ENCODE results near the gene MEIS1.

MEIS1 gene

GRCh38 chr2:66516499-66516898 lies 81.6 kb downstream of the MEIS1 start:
- no peak overlapping the region for H3K27ac ChIP-seq (replicated peaks; ENCODE audit: low read length)
- H2BK15ac ChIP-seq (ENCODE audit: low read length) = no peak overlapping the region
- no peak overlapping the region for H3K4me3 ChIP-seq (ENCODE audit: low read length in 2 of 2)
- no peak overlapping the region for H3K4ac ChIP-seq (ENCODE audit: low read length)
- H3K4me1 ChIP-seq (ENCODE audit: control insufficient read depth in 2 of 2, insufficient read depth in 1 of 2, low read depth in 1 of 2, low read length in 2 of 2) = peaks cover 2 to 4% of the 10 kb centered on the region in 2 donors
- H3K9ac ChIP-seq (ENCODE audit: low read depth, low read length, poor library complexity) = no peak overlapping the region
- no CpG with 5 or more reads among the region's 8 CpGs for WGBS, 2 donors (ENCODE audit: extremely low coverage in 2 of 2, insufficient read length in 2 of 2, insufficient replicate concordance in 1 of 2)
- no peaks in the 10 kb centered on the region for H3K27me3 ChIP-seq (ENCODE audit: control insufficient read depth in 3 of 3, insufficient read depth in 3 of 3, low read depth in 1 of 3, low read length in 3 of 3)
- H2AFZ ChIP-seq (ENCODE audit: low read length) = no peak overlapping the region
- no peak overlapping the region for H3K23ac ChIP-seq (ENCODE audit: low read depth, low read length, poor library complexity)
- no peak overlapping the region for H2AK5ac ChIP-seq (ENCODE audit: low read depth, low read length)
- H3K18ac ChIP-seq (ENCODE audit: low read length) = no peak overlapping the region
- H2BK120ac ChIP-seq (ENCODE audit: low read depth, low read length) = no peak overlapping the region
- H2BK12ac ChIP-seq (ENCODE audit: low read length) = no peak overlapping the region
- H4K91ac ChIP-seq (ENCODE audit: low read depth, low read length, poor library complexity) = no peak overlapping the region
- no peak overlapping the region for H3K14ac ChIP-seq (ENCODE audit: low read length)
- H3K79me1 ChIP-seq (ENCODE audit: low read depth, low read length) = no peaks in the 10 kb centered on the region
- no peak overlapping the region for H2BK5ac ChIP-seq (ENCODE audit: low read length)
- H4K8ac ChIP-seq (ENCODE audit: low read depth, low read length) = no peak overlapping the region
- no peaks in the 10 kb centered on the region for H3K9me3 ChIP-seq (replicated peaks in 1 of 2; ENCODE audit: control insufficient read depth in 2 of 2, insufficient read depth in 1 of 2, low read depth in 1 of 2, low read length in 2 of 2)
- peaks cover 0 to 11% of the 10 kb centered on the region in 2 donors for H3K36me3 ChIP-seq (replicated peaks in 1 of 2; ENCODE audit: control insufficient read depth in 2 of 2, insufficient read depth in 2 of 2, low read length in 2 of 2)
- no peak overlapping the region for H3K4me2 ChIP-seq (ENCODE audit: insufficient read depth, low read length, poor library complexity, severe bottlenecking)
- DNase-seq (ENCODE audit: low spot score) = no peak

- H2AFZ ChIP-seq (ENCODE audit: low read length) = no peak overlapping the region
- H3K23ac ChIP-seq (ENCODE audit: low read depth, low read length, poor library complexity) = no peak overlapping the region
- H3K27me3 ChIP-seq (ENCODE audit: control insufficient read depth in 3 of 3, insufficient read depth in 3 of 3, low read depth in 1 of 3, low read length in 3 of 3) = no peaks in the 10 kb centered on the region
- H3K9ac ChIP-seq (ENCODE audit: low read depth, low read length, poor library complexity) = no peak overlapping the region
- WGBS, 2 donors (ENCODE audit: extremely low coverage in 2 of 2, insufficient read length in 2 of 2, insufficient replicate concordance in 1 of 2) = no CpG with 5 or more reads among the region's 4 CpGs
- no peaks in the 10 kb centered on the region for H3K9me3 ChIP-seq (replicated peaks in 1 of 2; ENCODE audit: control insufficient read depth in 2 of 2, insufficient read depth in 1 of 2, low read depth in 1 of 2, low read length in 2 of 2)
- no peak overlapping the region for H4K8ac ChIP-seq (ENCODE audit: low read depth, low read length)
- no peaks in the 10 kb centered on the region for H3K79me1 ChIP-seq (ENCODE audit: low read depth, low read length)
- H3K4me3 ChIP-seq (ENCODE audit: low read length in 2 of 2) = no peak overlapping the region
- H3K4me2 ChIP-seq (ENCODE audit: insufficient read depth, low read length, poor library complexity, severe bottlenecking) = no peak overlapping the region
- H3K36me3 ChIP-seq (replicated peaks in 1 of 2; ENCODE audit: control insufficient read depth in 2 of 2, insufficient read depth in 2 of 2, low read length in 2 of 2) = peaks cover 0 to 11% of the 10 kb centered on the region in 2 donors
- no peak overlapping the region for H3K27ac ChIP-seq (replicated peaks; ENCODE audit: low read length)
- no peak overlapping the region for H4K91ac ChIP-seq (ENCODE audit: low read depth, low read length, poor library complexity)
- no peak overlapping the region for H2BK12ac ChIP-seq (ENCODE audit: low read length)
- H2BK15ac ChIP-seq (ENCODE audit: low read length) = no peak overlapping the region
- no peak overlapping the region for H3K18ac ChIP-seq (ENCODE audit: low read length)
- H2AK5ac ChIP-seq (ENCODE audit: low read depth, low read length) = no peak overlapping the region
- peaks cover under 1 to 7% of the 10 kb centered on the region in 2 donors for H3K4me1 ChIP-seq (ENCODE audit: control insufficient read depth in 2 of 2, insufficient read depth in 1 of 2, low read depth in 1 of 2, low read length in 2 of 2)
- no peak for DNase-seq (ENCODE audit: low spot score)
- no peak overlapping the region for H2BK5ac ChIP-seq (ENCODE audit: low read length)
- H2BK120ac ChIP-seq (ENCODE audit: low read depth, low read length) = no peak overlapping the region
- H3K14ac ChIP-seq (ENCODE audit: low read length) = no peak overlapping the region
- no peak overlapping the region for H3K4ac ChIP-seq (ENCODE audit: low read length)
Observed at GRCh38 chr2:66517772-66518171, 82.8 kb downstream of the MEIS1 start.

GRCh38 chr2:66519264-66519843 lies 84.4 kb downstream of the MEIS1 start:
- Histone ChIP-seq H2BK12ac (ENCODE audit: low read length) (no peak overlapping the region), H4K8ac (ENCODE audit: low read depth, low read length) (no peak overlapping the region), H2BK5ac (ENCODE audit: low read length) (no peak overlapping the region), H3K14ac (ENCODE audit: low read length) (no peak overlapping the region), H3K4me1 (ENCODE audit: control insufficient read depth in 2 of 2, insufficient read depth in 1 of 2, low read depth in 1 of 2, low read length in 2 of 2) (peaks cover 0 to 7% of the 10 kb centered on the region in 2 donors), H3K4ac (ENCODE audit: low read length) (no peak overlapping the region), H3K79me1 (ENCODE audit: low read depth, low read length) (no peaks in the 10 kb centered on the region), H2AFZ (ENCODE audit: low read length) (no peak overlapping the region), H2BK15ac (ENCODE audit: low read length) (no peak overlapping the region), H2BK120ac (ENCODE audit: low read depth, low read length) (no peak overlapping the region), H2AK5ac (ENCODE audit: low read depth, low read length) (no peak overlapping the region), H3K4me3 (ENCODE audit: low read length in 2 of 2) (no peak overlapping the region), H4K91ac (ENCODE audit: low read depth, low read length, poor library complexity) (no peak overlapping the region), H3K9ac (ENCODE audit: low read depth, low read length, poor library complexity) (no peak overlapping the region), H3K27ac (replicated peaks; ENCODE audit: low read length) (no peak overlapping the region), H3K27me3 (ENCODE audit: control insufficient read depth in 3 of 3, insufficient read depth in 3 of 3, low read depth in 1 of 3, low read length in 3 of 3) (no peaks in the 10 kb centered on the region), H3K18ac (ENCODE audit: low read length) (no peak overlapping the region), H3K4me2 (ENCODE audit: insufficient read depth, low read length, poor library complexity, severe bottlenecking) (no peak overlapping the region), H3K23ac (ENCODE audit: low read depth, low read length, poor library complexity) (no peak overlapping the region), H3K9me3 (replicated peaks in 1 of 2; ENCODE audit: control insufficient read depth in 2 of 2, insufficient read depth in 1 of 2, low read depth in 1 of 2, low read length in 2 of 2) (no peaks in the 10 kb centered on the region), H3K36me3 (replicated peaks in 1 of 2; ENCODE audit: control insufficient read depth in 2 of 2, insufficient read depth in 2 of 2, low read length in 2 of 2) (peaks cover 0 to 9% of the 10 kb centered on the region in 2 donors)
- no CpG with 5 or more reads among the region's 6 CpGs for WGBS, 2 donors (ENCODE audit: extremely low coverage in 2 of 2, insufficient read length in 2 of 2, insufficient replicate concordance in 1 of 2)
- DNase-seq (ENCODE audit: low spot score) = no peak

GRCh38 chr2:66521291-66521922 lies 86.5 kb downstream of the MEIS1 start:
- Histone ChIP-seq H2AK5ac (ENCODE audit: low read depth, low read length) (no peak overlapping the region), H2BK15ac (ENCODE audit: low read length) (no peak overlapping the region), H3K4me1 (ENCODE audit: control insufficient read depth in 2 of 2, insufficient read depth in 1 of 2, low read depth in 1 of 2, low read length in 2 of 2) (peaks cover 9 to 12% of the 10 kb centered on the region in 2 donors), H3K36me3 (replicated peaks in 1 of 2; ENCODE audit: control insufficient read depth in 2 of 2, insufficient read depth in 2 of 2, low read length in 2 of 2) (peaks cover 0 to 8% of the 10 kb centered on the region in 2 donors), H3K4me3 (ENCODE audit: low read length in 2 of 2) (no peak overlapping the region), H3K27me3 (ENCODE audit: control insufficient read depth in 3 of 3, insufficient read depth in 3 of 3, low read depth in 1 of 3, low read length in 3 of 3) (no peaks in the 10 kb centered on the region), H3K23ac (ENCODE audit: low read depth, low read length, poor library complexity) (no peak overlapping the region), H3K4ac (ENCODE audit: low read length) (no peak overlapping the region), H3K14ac (ENCODE audit: low read length) (no peak overlapping the region), H3K9me3 (replicated peaks in 1 of 2; ENCODE audit: control insufficient read depth in 2 of 2, insufficient read depth in 1 of 2, low read depth in 1 of 2, low read length in 2 of 2) (no peaks in the 10 kb centered on the region), H2AFZ (ENCODE audit: low read length) (no peak overlapping the region), H3K18ac (ENCODE audit: low read length) (no peak overlapping the region), H2BK120ac (ENCODE audit: low read depth, low read length) (no peak overlapping the region), H3K27ac (replicated peaks; ENCODE audit: low read length) (no peak overlapping the region), H3K9ac (ENCODE audit: low read depth, low read length, poor library complexity) (no peak overlapping the region), H3K4me2 (ENCODE audit: insufficient read depth, low read length, poor library complexity, severe bottlenecking) (no peak overlapping the region), H2BK5ac (ENCODE audit: low read length) (no peak overlapping the region), H3K79me1 (ENCODE audit: low read depth, low read length) (no peaks in the 10 kb centered on the region), H2BK12ac (ENCODE audit: low read length) (no peak overlapping the region), H4K91ac (ENCODE audit: low read depth, low read length, poor library complexity) (no peak overlapping the region), H4K8ac (ENCODE audit: low read depth, low read length) (no peak overlapping the region)
- DNase-seq (ENCODE audit: low spot score) = no peak
- WGBS, 2 donors (ENCODE audit: extremely low coverage in 2 of 2, insufficient read length in 2 of 2, insufficient replicate concordance in 1 of 2) = no CpG with 5 or more reads among the region's 7 CpGs

Measured in neuronal stem cell (in vitro differentiated cells).